GM12878 (cell line): ENCODE data around the gene ARCN1. TPM values are rescaled to one million over a fixed set of nuclear protein-coding genes. Genes with fewer than 3 reads are reported as not detected.

Source experiments
- ATAC-seq: fragments of 200-7000 bp; cut with Tn5 transposase; 3 replicates; pipeline ENCODE4 v1.9.1; 2020; ENCODE audit warnings: mild to moderate bottlenecking, moderate library complexity
- BruUV-seq: library from RNA; stranded (reverse); fragments of 400-500 nt; replicated peaks from 2 replicates; lab custom pipeline; 2021; lab: Mats Ljungman, UMichigan
- CTCF ChIA-PET: fragments of 300-600 bp; sonication (Branson Sonifier 250); formaldehyde crosslinking; extraction: SDS; loops from one replicate; lab custom pipeline; 2021; ENCODE audit warnings: inconsistent platforms; lab: Yijun Ruan, JAX
- POLR2A ChIA-PET: fragments of 350-600 bp; formaldehyde crosslinking; extraction: SDS; loops from one replicate; lab custom pipeline; 2021; ENCODE audit warnings: inconsistent platforms; lab: Charles Lee
- RAD21 ChIA-PET: fragments of 300-600 bp; sonication (Branson Sonifier 250); formaldehyde crosslinking; loops from one replicate; lab custom pipeline; 2023; ENCODE audit warnings: antibody characterized with exemption; ENCODE audit not compliant: unreplicated experiment; lab: Charles Lee
- SMC1A ChIA-PET: fragments of 300-600 bp; sonication (Branson Sonifier 250); formaldehyde crosslinking; loops from one replicate; lab custom pipeline; 2023; ENCODE audit not compliant: unreplicated experiment, uncharacterized antibody; lab: Charles Lee
- DNase-seq: peaks from one replicate; pipeline ENCODE4 v3.0.0-alpha.2; 2011; ENCODE audit warnings: low read depth, low spot score
- FAIRE-seq: peaks from 3 replicates; lab custom pipeline; 2011; peaks lifted over from hg19 to GRCh38; lab: Jason Lieb, UNC
- H2AFZ ChIP-seq: 2 replicates; pipeline ENCODE4 v1.6.0; 2011; ENCODE audit warnings: low read depth, low read length, control low read depth; ENCODE audit not compliant: control insufficient read depth
- H3K27ac ChIP-seq: 2 replicates; pipeline ENCODE4 v1.5.1; 2011; ENCODE audit warnings: control low read depth; ENCODE audit not compliant: control insufficient read depth, insufficient read depth
- H3K27me3 ChIP-seq, 2 experiments: replicated peaks in 1 of 2; 2 replicates each; pipeline versions ENCODE4 v1.6.0 to v1.6.1; 2011; ENCODE audit warnings: low read length in 1 of 2; ENCODE audit not compliant: control insufficient read depth in 2 of 2, insufficient read depth in 2 of 2
- H3K36me3 ChIP-seq, 2 experiments: 2 replicates each; pipeline ENCODE4 v1.5.1; 2011; ENCODE audit warnings: low read length in 1 of 2; ENCODE audit not compliant: control insufficient read depth in 2 of 2, insufficient read depth in 2 of 2
- H3K4me1 ChIP-seq: 2 replicates; pipeline ENCODE4 v1.6.1; 2011; ENCODE audit warnings: mild to moderate bottlenecking, low read length, moderate library complexity, mixed read lengths; ENCODE audit not compliant: control insufficient read depth, insufficient read depth
- H3K4me2 ChIP-seq: 2 replicates; pipeline ENCODE4 v1.6.0; 2011; ENCODE audit warnings: control low read depth; ENCODE audit not compliant: control insufficient read depth, insufficient read depth
- H3K4me3 ChIP-seq: fragments of 200-600 bp; sonication (generic); 2 replicates; pipeline ENCODE4 v1.5.1; 2016
- H3K79me2 ChIP-seq: 2 replicates; pipeline ENCODE4 v1.6.0; 2011; ENCODE audit warnings: low read length; ENCODE audit not compliant: control insufficient read depth, insufficient read depth
- H3K9ac ChIP-seq: 2 replicates; pipeline ENCODE4 v1.8.0; 2011; ENCODE audit warnings: low read length, control low read depth, mixed read lengths; ENCODE audit not compliant: control insufficient read depth, insufficient read depth
- H3K9me3 ChIP-seq: replicated peaks from 3 replicates; pipeline ENCODE4 v1.5.1; 2011; ENCODE audit warnings: mild to moderate bottlenecking, low read length; ENCODE audit not compliant: control insufficient read depth, insufficient read depth
- H4K20me1 ChIP-seq: 2 replicates; pipeline ENCODE4 v1.6.0; 2011; ENCODE audit not compliant: control insufficient read depth, insufficient read depth
- CHD1 ChIP-seq: IDR thresholded peaks from 2 replicates; pipeline ENCODE4 v1.6.1; 2012; ENCODE audit warnings: low read depth, low read length, improper control_type of control experiment
- CHD2 ChIP-seq: IDR thresholded peaks from 2 replicates; pipeline ENCODE4 v1.6.1; 2011; ENCODE audit warnings: low read depth, low read length, improper control_type of control experiment, borderline replicate concordance
- EP300 ChIP-seq, 2 experiments: fragments of 150-350 bp in 1 of 2; IDR thresholded peaks; 2 replicates each; pipeline ENCODE4 v1.6.1; 2011 to 2012; ENCODE audit warnings: low read depth in 2 of 2, low read length in 2 of 2, borderline replicate concordance in 1 of 2, improper control_type of control experiment in 1 of 2, inconsistent platforms in 1 of 2; ENCODE audit not compliant: control insufficient read depth in 1 of 2
- HDGF ChIP-seq: fragments of 450-650 bp; IDR thresholded peaks from 2 replicates; pipeline ENCODE4 v1.6.1; 2016; ENCODE audit warnings: antibody characterized with exemption
- NFXL1 ChIP-seq: fragments of 450-650 bp; IDR thresholded peaks from 2 replicates; pipeline ENCODE4 v1.6.1; 2017; ENCODE audit warnings: antibody characterized with exemption, mild to moderate bottlenecking, borderline replicate concordance
- NFYA ChIP-seq: IDR thresholded peaks from 2 replicates; pipeline ENCODE4 v1.6.1; 2011; ENCODE audit warnings: low read depth, mild to moderate bottlenecking, low read length, improper control_type of control experiment, borderline replicate concordance
- PAX5 ChIP-seq: IDR thresholded peaks from 2 replicates; pipeline ENCODE4 v1.6.1; 2011; ENCODE audit warnings: low read depth, low read length, borderline replicate concordance
- YBX1 ChIP-seq: fragments of 450-650 bp; IDR thresholded peaks from 2 replicates; pipeline ENCODE4 v1.6.1; 2016; ENCODE audit warnings: antibody characterized with exemption
- WGBS: methylation state at CpG from one replicate; pipeline ENCODE4 v1.1.6; 2016; ENCODE audit warnings: low lambda C conversion rate; ENCODE audit not compliant: insufficient replicate concordance, insufficient coverage; ENCODE audit errors: missing lambda C conversion rate; 5-methylcytosine and 5-hydroxymethylcytosine counted together
- in situ Hi-C: fragments of 300-500 bp; cut with MboI; formaldehyde crosslinking; loops from 9 replicates; pipeline ENCODE4 v1.14.3; 2018; ENCODE audit warnings: mixed read lengths
- intact Hi-C: fragments of 100-400 bp; cut with micrococcal nuclease; formaldehyde crosslinking; loops from one replicate; pipeline ENCODE4 v1.14.2; 2022; ENCODE audit not compliant: unreplicated experiment
- polyA plus RNA-seq, 11 experiments: library from polyadenylated mRNA; depleted of rRNA in 4 of 11; unstranded in 6 of 11; stranded (reverse) in 5 of 11; fragments of >200 nt; fragmentation: Nextera tagmentation in 4 of 11; fragmentation: Illumina TruSeq in 1 of 11; extraction: Ambion mirVana in 4 of 11; extraction: Trizol in 1 of 11; gene quantifications; 1 replicate in 1 of 11; 2 replicates in 10 of 11; pipeline versions ENCODE4 v1.2.1 to v1.2.3, GENCODE V29; 2011 to 2016; ENCODE audit warnings: inconsistent platforms in 2 of 11, missing spikeins in 2 of 11, low read depth in 1 of 11
- total RNA-seq, 4 experiments: library from RNA; depleted of rRNA in 3 of 4; stranded (reverse); fragments of >200 nt in 3 of 4; fragmentation: Illumina TruSeq in 1 of 4; extraction: Trizol in 1 of 4; gene quantifications; 2 replicates each; pipeline versions ENCODE4 v1.2.1 to v1.2.3, GENCODE V29; 2013 to 2021
- TF ChIP-seq, protein P1 (sequence below): fragments of 450-650 bp; conservative IDR thresholded peaks from 2 replicates; pipeline ENCODE4 v1.6.1; 2017; ENCODE audit warnings: mild to moderate bottlenecking, moderate library complexity
- TF ChIP-seq, protein P2 (sequence below): fragments of 450-650 bp; IDR thresholded peaks from 2 replicates; pipeline ENCODE4 v1.6.1; 2017; ENCODE audit warnings: mild to moderate bottlenecking, moderate library complexity
- TF ChIP-seq, protein P3 (sequence below): IDR thresholded peaks from 2 replicates; pipeline ENCODE4 v1.6.1; 2011; ENCODE audit warnings: mild to moderate bottlenecking, low read depth, low read length, moderate library complexity; ENCODE audit not compliant: insufficient replicate concordance
- TF ChIP-seq, protein P4 (sequence below): fragments of 450-650 bp; formaldehyde crosslinking; IDR thresholded peaks from 2 replicates; pipeline ENCODE4 v1.4.0; 2020; ENCODE audit warnings: mild to moderate bottlenecking, moderate library complexity

Gene ARCN1
- total and polyA plus RNA-seq, 10 of the 15 experiments (the other 5 are each of a cell fraction or from before 2014, with no cell fraction given): 33.3 to 172 (median 106) TPM

DNA sequence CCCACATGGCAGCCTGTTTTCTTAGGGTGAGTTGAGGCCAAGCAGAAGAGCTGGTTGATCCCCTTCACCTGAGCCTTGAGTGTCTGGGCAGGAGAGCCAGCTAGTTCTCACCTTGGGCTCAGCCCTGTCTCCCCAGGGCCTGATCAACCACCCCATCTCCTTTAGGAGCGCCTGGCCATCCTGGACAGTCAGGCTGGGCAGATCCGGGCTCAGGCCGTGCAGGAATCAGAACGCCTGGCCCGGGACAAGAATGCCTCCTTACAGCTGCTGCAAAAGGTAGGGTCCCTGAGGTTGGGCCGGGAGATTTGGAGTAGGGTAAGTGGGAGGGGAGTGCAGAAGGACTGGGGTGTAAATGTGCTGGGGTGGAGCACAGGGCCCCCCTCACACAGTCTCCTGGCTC is 66.5 kb downstream of the ARCN1 start (continued):
- TF ChIP-seq, protein P1, sequence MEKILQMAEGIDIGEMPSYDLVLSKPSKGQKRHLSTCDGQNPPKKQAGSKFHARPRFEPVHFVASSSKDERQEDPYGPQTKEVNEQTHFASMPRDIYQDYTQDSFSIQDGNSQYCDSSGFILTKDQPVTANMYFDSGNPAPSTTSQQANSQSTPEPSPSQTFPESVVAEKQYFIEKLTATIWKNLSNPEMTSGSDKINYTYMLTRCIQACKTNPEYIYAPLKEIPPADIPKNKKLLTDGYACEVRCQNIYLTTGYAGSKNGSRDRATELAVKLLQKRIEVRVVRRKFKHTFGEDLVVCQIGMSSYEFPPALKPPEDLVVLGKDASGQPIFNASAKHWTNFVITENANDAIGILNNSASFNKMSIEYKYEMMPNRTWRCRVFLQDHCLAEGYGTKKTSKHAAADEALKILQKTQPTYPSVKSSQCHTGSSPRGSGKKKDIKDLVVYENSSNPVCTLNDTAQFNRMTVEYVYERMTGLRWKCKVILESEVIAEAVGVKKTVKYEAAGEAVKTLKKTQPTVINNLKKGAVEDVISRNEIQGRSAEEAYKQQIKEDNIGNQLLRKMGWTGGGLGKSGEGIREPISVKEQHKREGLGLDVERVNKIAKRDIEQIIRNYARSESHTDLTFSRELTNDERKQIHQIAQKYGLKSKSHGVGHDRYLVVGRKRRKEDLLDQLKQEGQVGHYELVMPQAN: no peak

DNA sequence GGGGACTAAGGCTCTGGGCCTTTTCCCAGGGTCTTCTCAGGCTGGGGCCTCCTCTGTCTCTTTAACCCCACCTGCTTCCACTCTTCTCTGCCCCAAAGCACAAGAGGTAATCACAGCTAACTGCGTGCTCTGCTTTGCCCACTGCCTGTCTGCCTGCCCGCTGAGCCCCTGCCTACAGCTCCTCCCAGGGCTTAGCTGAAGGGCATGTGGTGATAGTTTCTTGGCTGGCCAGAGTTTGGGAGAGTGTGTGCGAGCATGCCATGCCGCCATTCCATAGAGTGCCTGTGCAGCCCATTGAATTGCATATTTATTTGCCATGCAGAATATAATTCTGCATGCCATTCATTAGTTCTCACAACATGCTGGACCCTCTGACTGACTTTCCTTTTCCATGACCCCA is 67.7 kb downstream of the ARCN1 start:
- ATAC-seq: no peak
- Histone ChIP-seq H3K4me1 (no peaks in the 10 kb centered on the region), H3K4me3 (no peak overlapping the region), H3K36me3 (no peaks in the 10 kb centered on the region), H3K9me3 (no peaks in the 10 kb centered on the region), H4K20me1 (no peaks in the 10 kb centered on the region), H3K4me2 (no peak overlapping the region), H3K27me3 (peaks cover 3 to 4% of the 10 kb centered on the region in 2 experiments), H3K9ac (no peak overlapping the region), H2AFZ (no peak overlapping the region), H3K27ac (no peak overlapping the region), H3K79me2 (no peaks in the 10 kb centered on the region)
- ChIA-PET SMC1A (no interaction called here), RAD21 (no interaction called here), CTCF (no interaction called here), POLR2A (no interaction called here)
- intact Hi-C loops: no loop called here
- 55% methylated on average over 4 of the region's 4 CpGs for WGBS
- no peak for DNase-seq
- no peak for FAIRE-seq
- no TSS peak for BruUV-seq
- in situ Hi-C loops: no loop called here
- TF ChIP-seq, protein P2, sequence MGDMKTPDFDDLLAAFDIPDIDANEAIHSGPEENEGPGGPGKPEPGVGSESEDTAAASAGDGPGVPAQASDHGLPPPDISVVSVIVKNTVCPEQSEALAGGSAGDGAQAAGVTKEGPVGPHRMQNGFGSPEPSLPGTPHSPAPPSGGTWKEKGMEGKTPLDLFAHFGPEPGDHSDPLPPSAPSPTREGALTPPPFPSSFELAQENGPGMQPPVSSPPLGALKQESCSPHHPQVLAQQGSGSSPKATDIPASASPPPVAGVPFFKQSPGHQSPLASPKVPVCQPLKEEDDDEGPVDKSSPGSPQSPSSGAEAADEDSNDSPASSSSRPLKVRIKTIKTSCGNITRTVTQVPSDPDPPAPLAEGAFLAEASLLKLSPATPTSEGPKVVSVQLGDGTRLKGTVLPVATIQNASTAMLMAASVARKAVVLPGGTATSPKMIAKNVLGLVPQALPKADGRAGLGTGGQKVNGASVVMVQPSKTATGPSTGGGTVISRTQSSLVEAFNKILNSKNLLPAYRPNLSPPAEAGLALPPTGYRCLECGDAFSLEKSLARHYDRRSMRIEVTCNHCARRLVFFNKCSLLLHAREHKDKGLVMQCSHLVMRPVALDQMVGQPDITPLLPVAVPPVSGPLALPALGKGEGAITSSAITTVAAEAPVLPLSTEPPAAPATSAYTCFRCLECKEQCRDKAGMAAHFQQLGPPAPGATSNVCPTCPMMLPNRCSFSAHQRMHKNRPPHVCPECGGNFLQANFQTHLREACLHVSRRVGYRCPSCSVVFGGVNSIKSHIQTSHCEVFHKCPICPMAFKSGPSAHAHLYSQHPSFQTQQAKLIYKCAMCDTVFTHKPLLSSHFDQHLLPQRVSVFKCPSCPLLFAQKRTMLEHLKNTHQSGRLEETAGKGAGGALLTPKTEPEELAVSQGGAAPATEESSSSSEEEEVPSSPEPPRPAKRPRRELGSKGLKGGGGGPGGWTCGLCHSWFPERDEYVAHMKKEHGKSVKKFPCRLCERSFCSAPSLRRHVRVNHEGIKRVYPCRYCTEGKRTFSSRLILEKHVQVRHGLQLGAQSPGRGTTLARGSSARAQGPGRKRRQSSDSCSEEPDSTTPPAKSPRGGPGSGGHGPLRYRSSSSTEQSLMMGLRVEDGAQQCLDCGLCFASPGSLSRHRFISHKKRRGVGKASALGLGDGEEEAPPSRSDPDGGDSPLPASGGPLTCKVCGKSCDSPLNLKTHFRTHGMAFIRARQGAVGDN: no peak
- TF ChIP-seq YBX1: no peak
- TF ChIP-seq PAX5: no peak
- TF ChIP-seq HDGF: no peak
- TF ChIP-seq CHD1: no peak
- TF ChIP-seq NFYA: no peak
- TF ChIP-seq EP300 (IDR thresholded peaks at IDR 0.05; ENCODE audit: borderline replicate concordance in 1 of 2, control insufficient read depth in 1 of 2, low read depth in 2 of 2, low read length in 2 of 2): no peak
- no peak for TF ChIP-seq NFXL1
- no peak for TF ChIP-seq CHD2
- TF ChIP-seq, protein P3, sequence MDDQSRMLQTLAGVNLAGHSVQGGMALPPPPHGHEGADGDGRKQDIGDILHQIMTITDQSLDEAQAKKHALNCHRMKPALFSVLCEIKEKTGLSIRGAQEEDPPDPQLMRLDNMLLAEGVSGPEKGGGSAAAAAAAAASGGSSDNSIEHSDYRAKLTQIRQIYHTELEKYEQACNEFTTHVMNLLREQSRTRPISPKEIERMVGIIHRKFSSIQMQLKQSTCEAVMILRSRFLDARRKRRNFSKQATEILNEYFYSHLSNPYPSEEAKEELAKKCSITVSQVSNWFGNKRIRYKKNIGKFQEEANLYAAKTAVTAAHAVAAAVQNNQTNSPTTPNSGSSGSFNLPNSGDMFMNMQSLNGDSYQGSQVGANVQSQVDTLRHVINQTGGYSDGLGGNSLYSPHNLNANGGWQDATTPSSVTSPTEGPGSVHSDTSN: no peak
- TF ChIP-seq, protein P4, sequence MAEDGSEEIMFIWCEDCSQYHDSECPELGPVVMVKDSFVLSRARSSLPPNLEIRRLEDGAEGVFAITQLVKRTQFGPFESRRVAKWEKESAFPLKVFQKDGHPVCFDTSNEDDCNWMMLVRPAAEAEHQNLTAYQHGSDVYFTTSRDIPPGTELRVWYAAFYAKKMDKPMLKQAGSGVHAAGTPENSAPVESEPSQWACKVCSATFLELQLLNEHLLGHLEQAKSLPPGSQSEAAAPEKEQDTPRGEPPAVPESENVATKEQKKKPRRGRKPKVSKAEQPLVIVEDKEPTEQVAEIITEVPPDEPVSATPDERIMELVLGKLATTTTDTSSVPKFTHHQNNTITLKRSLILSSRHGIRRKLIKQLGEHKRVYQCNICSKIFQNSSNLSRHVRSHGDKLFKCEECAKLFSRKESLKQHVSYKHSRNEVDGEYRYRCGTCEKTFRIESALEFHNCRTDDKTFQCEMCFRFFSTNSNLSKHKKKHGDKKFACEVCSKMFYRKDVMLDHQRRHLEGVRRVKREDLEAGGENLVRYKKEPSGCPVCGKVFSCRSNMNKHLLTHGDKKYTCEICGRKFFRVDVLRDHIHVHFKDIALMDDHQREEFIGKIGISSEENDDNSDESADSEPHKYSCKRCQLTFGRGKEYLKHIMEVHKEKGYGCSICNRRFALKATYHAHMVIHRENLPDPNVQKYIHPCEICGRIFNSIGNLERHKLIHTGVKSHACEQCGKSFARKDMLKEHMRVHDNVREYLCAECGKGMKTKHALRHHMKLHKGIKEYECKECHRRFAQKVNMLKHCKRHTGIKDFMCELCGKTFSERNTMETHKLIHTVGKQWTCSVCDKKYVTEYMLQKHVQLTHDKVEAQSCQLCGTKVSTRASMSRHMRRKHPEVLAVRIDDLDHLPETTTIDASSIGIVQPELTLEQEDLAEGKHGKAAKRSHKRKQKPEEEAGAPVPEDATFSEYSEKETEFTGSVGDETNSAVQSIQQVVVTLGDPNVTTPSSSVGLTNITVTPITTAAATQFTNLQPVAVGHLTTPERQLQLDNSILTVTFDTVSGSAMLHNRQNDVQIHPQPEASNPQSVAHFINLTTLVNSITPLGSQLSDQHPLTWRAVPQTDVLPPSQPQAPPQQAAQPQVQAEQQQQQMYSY (CRISPR knock-in tag): no peak
